Ammon's horn (tissue), 1 donor: ENCODE results near the gene DICER1.

Experiments used
- DNase-seq: peaks from one replicate; pipeline ENCODE4 v3.0.0-alpha.2; 2016; ENCODE audit warnings: low spot score

DICER1 gene

GRCh38 chr14:95038521-95039250 lies 118.6 kb downstream of the DICER1 start:
- no peak for DNase-seq

- no peak for DNase-seq
Measured at GRCh38 chr14:95037273-95037672, 120.1 kb downstream of the DICER1 start.
